Lung (tissue), 12 donors: ENCODE measurements around the gene UBE3A. TPM values are rescaled to one million over a fixed set of nuclear protein-coding genes. Genes with fewer than 3 reads are reported as not detected.
"Not testable (repeated sequence)": the region's sequence is repeated elsewhere in the genome, so short reads cannot be mapped to it uniquely, and the experiment has no call there.

Source experiments
- ATAC-seq: fragments of 200-7000 bp; cut with Tn5 transposase; one replicate; pipeline ENCODE4 v1.9.1; 2020; ENCODE audit warnings: moderate number of reproducible peaks; ENCODE audit not compliant: insufficient read depth, low FRiP score
- DNase-seq, 3 donors: peaks; one replicate each; pipeline ENCODE4 v3.0.0-alpha.2; 2013 to 2017
- H3K27ac ChIP-seq, 2 donors: one replicate each; pipeline ENCODE4 v1.5.1; 2013; ENCODE audit warnings: mild to moderate bottlenecking in 2 of 2, moderate library complexity in 2 of 2, control low read depth in 1 of 2, inconsistent platforms in 1 of 2, low read depth in 1 of 2, low read length in 1 of 2
- H3K27me3 ChIP-seq, 3 donors: one replicate each; pipeline ENCODE4 v1.5.1; 2013; ENCODE audit warnings: low read length in 2 of 3; ENCODE audit not compliant: control insufficient read depth in 3 of 3, insufficient read depth in 3 of 3
- H3K36me3 ChIP-seq, 4 donors: one replicate each; pipeline ENCODE4 v1.5.1; 2013; ENCODE audit warnings: low read length in 4 of 4, mild to moderate bottlenecking in 1 of 4, moderate library complexity in 1 of 4; ENCODE audit not compliant: control insufficient read depth in 4 of 4, insufficient read depth in 4 of 4
- H3K4me1 ChIP-seq, 5 donors: one replicate each; pipeline ENCODE4 v1.5.1; 2013; ENCODE audit warnings: low read length in 5 of 5, mild to moderate bottlenecking in 2 of 5, moderate library complexity in 1 of 5; ENCODE audit not compliant: control insufficient read depth in 5 of 5, insufficient read depth in 5 of 5
- H3K4me3 ChIP-seq: one replicate; pipeline ENCODE4 v1.5.1; 2013; ENCODE audit warnings: mild to moderate bottlenecking, control low read depth, moderate library complexity
- H3K9ac ChIP-seq, 2 donors: one replicate each; pipeline ENCODE4 v1.5.1; 2013; ENCODE audit warnings: low read length in 2 of 2, control low read depth in 1 of 2; ENCODE audit not compliant: insufficient read depth in 1 of 2
- H3K9me3 ChIP-seq, 4 donors: one replicate each; pipeline ENCODE4 v1.5.1; 2013; ENCODE audit warnings: low read length in 3 of 4, mild to moderate bottlenecking in 1 of 4, moderate library complexity in 1 of 4; ENCODE audit not compliant: control insufficient read depth in 4 of 4, insufficient read depth in 3 of 4
- CTCF ChIP-seq: IDR thresholded peaks from 2 replicates; pipeline ENCODE4 v1.5.1; 2012; ENCODE audit warnings: mild to moderate bottlenecking; ENCODE audit errors: control extremely low read depth, extremely low read depth
- WGBS, 2 donors: extraction: QIAGEN DNeasy Blood & Tissue Kit; methylation state at CpG; one replicate each; pipeline ENCODE4 v1.1.7; 2013; 5-methylcytosine and 5-hydroxymethylcytosine counted together
- polyA plus RNA-seq, 2 donors: library from polyadenylated mRNA; stranded (reverse); fragments of 200-250 nt; gene quantifications; one replicate each; pipeline ENCODE4 v1.2.1, GENCODE V29; 2013
- total RNA-seq, 2 donors: library from RNA; depleted of rRNA in 1 of 2; stranded (reverse); fragments of >200 nt in 1 of 2; gene quantifications; one replicate each; pipeline ENCODE4 v1.2.1, GENCODE V29; 2014 to 2021
- donor health status: control.
- donor health status: control.
- donor health status: Bipolar disorder and iron deficiency.
- donor health status: healthy.
- donor health status: DM: yes; HTN: yes; CAD: no.

Gene UBE3A
- total and polyA plus RNA-seq, 4 donors, result 17.3 to 123 (median 59.8) TPM

GRCh38 chr15:25415707-25416106, 23.1 kb downstream of the UBE3A start:
- Histone ChIP-seq H3K9me3 (peaks cover 0 to 8% (median 2%) of the 10 kb centered on the region in 4 donors), H3K27me3 (no peaks in the 10 kb centered on the region), H3K9ac (no peak overlapping the region), H3K27ac (no peak overlapping the region), H3K36me3 (no peaks in the 10 kb centered on the region), H3K4me3 (no peak overlapping the region), H3K4me1 (peaks cover 0 to 29% (median 0%) of the 10 kb centered on the region in 5 donors)
- WGBS, 2 donors, result 86 to 93% methylated on average over 3 of the region's 3 CpGs
- DNase-seq (no peak), ATAC-seq (no peak)
- TF ChIP-seq CTCF, result no peak

GRCh38 chr15:25415217-25415616, 23.6 kb downstream of the UBE3A start:
- ATAC-seq (no peak), DNase-seq (no peak)
- no peak for TF ChIP-seq CTCF
- H3K9ac ChIP-seq, result no peak overlapping the region
- 91 to 95% methylated on average over 1 of the region's 1 CpG for WGBS, 2 donors
- no peaks in the 10 kb centered on the region for H3K27me3 ChIP-seq
- H3K36me3 ChIP-seq, result no peaks in the 10 kb centered on the region
- H3K9me3 ChIP-seq, result peaks cover 0 to 8% (median 2%) of the 10 kb centered on the region in 4 donors
- peaks cover 0 to 34% (median 2%) of the 10 kb centered on the region in 5 donors for H3K4me1 ChIP-seq
- H3K4me3 ChIP-seq, result no peak overlapping the region
- H3K27ac ChIP-seq, result no peak overlapping the region

- Histone ChIP-seq H3K4me3 (no peak overlapping the region), H3K36me3 (no peaks in the 10 kb centered on the region), H3K9me3 (peaks cover 0 to 4% (median 0%) of the 10 kb centered on the region in 4 donors), H3K4me1 (peaks cover 0 to 33% (median 5%) of the 10 kb centered on the region in 5 donors), H3K27me3 (no peaks in the 10 kb centered on the region), H3K9ac (no peak overlapping the region), H3K27ac (no peak overlapping the region)
- DNase-seq (no peak), ATAC-seq (peak; percentile 27)
- WGBS, 2 donors, result 77 to 80% methylated on average over 2 of the region's 2 CpGs
- TF ChIP-seq CTCF, result no peak
Measured at GRCh38 chr15:25410649-25411048, 28.2 kb downstream of the UBE3A start.

- WGBS, 2 donors, result 78 to 90% methylated on average over 4 of the region's 4 CpGs
- not testable (repeated sequence) for ATAC-seq, H3K27me3 ChIP-seq
Measured at GRCh38 chr15:25409731-25410130, 29.1 kb downstream of the UBE3A start.

More at GRCh38 chr15:25409731-25410130, 29.1 kb downstream of the UBE3A start:
- not testable (repeated sequence) for DNase-seq, H3K36me3 ChIP-seq, H3K9me3 ChIP-seq, H3K4me3 ChIP-seq, H3K27ac ChIP-seq, H3K9ac ChIP-seq
- peaks cover 0 to 30% (median 5%) of the 10 kb centered on the region in 5 donors for H3K4me1 ChIP-seq
